Ovary (tissue), 9 donors: Measurements from ENCODE around the gene MYH6. TPM values are rescaled to one million over a fixed set of nuclear protein-coding genes. Genes with fewer than 3 reads are reported as not detected.
"Not testable (repeated sequence)": the region's sequence is repeated elsewhere in the genome, so short reads cannot be mapped to it uniquely, and the experiment has no call there.

Source experiments
- DNase-seq, 5 donors: peaks; one replicate each; pipeline ENCODE4 v3.0.0-alpha.2; 2019 to 2020
- H3K27ac ChIP-seq, 2 donors: fragments of 200-600 bp; one replicate each; pipeline versions ENCODE4 v1.5.1 to v1.8.0; 2019 to 2022
- H3K27me3 ChIP-seq: fragments of 200-600 bp; one replicate; pipeline ENCODE4 v1.8.0; 2022
- H3K36me3 ChIP-seq: fragments of 200-600 bp; sonication (generic); one replicate; pipeline ENCODE4 v1.5.1; 2019
- H3K4me1 ChIP-seq: one replicate; pipeline ENCODE4 v1.8.1; 2013; ENCODE audit warnings: mild to moderate bottlenecking, moderate library complexity; ENCODE audit not compliant: insufficient read depth
- H3K4me3 ChIP-seq: fragments of 200-600 bp; sonication (generic); one replicate; pipeline ENCODE4 v1.5.1; 2017
- H3K9me3 ChIP-seq, 2 donors: fragments of 200-600 bp in 1 of 2; sonication (generic) in 1 of 2; one replicate each; pipeline versions ENCODE4 v1.5.1 to v1.8.1; 2013 to 2019; ENCODE audit warnings: mild to moderate bottlenecking in 1 of 2, moderate library complexity in 1 of 2
- CTCF ChIP-seq, 3 donors: fragments of 450-650 bp in 2 of 3; fragments of 200-600 bp in 1 of 3; IDR thresholded peaks; one replicate each; pipeline versions ENCODE4 v1.5.1 to v1.8.0; 2016 to 2022; ENCODE audit warnings: antibody characterized with exemption in 3 of 3, mild to moderate bottlenecking in 1 of 3
- EP300 ChIP-seq: sonication (generic); formaldehyde crosslinking; IDR thresholded peaks from one replicate; pipeline ENCODE4 v1.6.1; 2017; ENCODE audit warnings: antibody characterized with exemption
- POLR2A ChIP-seq: fragments of 450-650 bp; IDR thresholded peaks from one replicate; pipeline ENCODE4 v1.6.1; 2017; ENCODE audit warnings: antibody characterized with exemption, mild to moderate bottlenecking, moderate library complexity
- WGBS, 3 donors: extraction: QIAGEN DNeasy Blood & Tissue Kit in 1 of 3; methylation state at CpG; one replicate each; pipeline versions ENCODE4 v1.1.5 to v1.1.7; 2013 to 2017; 5-methylcytosine and 5-hydroxymethylcytosine counted together
- intact Hi-C, 4 donors: fragments of 100-400 bp; cut with DNase I; formaldehyde crosslinking; loops; one replicate each; pipeline versions ENCODE4 v1.11.0 to v1.15.1; 2022 to 2023
- polyA plus RNA-seq, 2 donors: library from polyadenylated mRNA; stranded (reverse); fragments of 200-250 nt in 1 of 2; fragments of 350-450 nt in 1 of 2; fragmentation: Illumina TruSeq in 1 of 2; extraction: RNeasy Lipid Tissue Mini Kit (QIAGEN cat#74804) in 1 of 2; gene quantifications; one replicate each; pipeline ENCODE4 v1.2.3, GENCODE V29; 2013 to 2014
- total RNA-seq, 7 donors: library from RNA; depleted of rRNA in 2 of 7; stranded (reverse); fragments of >200 nt in 2 of 7; fragmentation: NEBNext Ultra II Directional in 3 of 7; extraction: Animal tissue kit (Norgen Biotek cat#: 25700) in 3 of 7; gene quantifications; one replicate each; pipeline versions ENCODE4 v1.1.0 to v1.2.4, GENCODE V29; 2016 to 2023
- donor health status: DM: no; HTN: no; CAD: no; lungs with moderate emphysema.
- donor health status: DM: no; HTN: no; CAD: no.
- donor health status: Bipolar disorder and iron deficiency.
- donor health status: DM: yes; HTN: yes; CAD: no.
- donor health status: DM: no; HTN: no; CAD: no.
- donor health status: DM: yes; HTN: yes; CAD: no.

The MYH6 gene
- total and polyA plus RNA-seq, 9 donors, result 0.07 to 1.1 (median 0.50) TPM; not detected in 4

GRCh38 chr14:23403908-23404307 lies 4.2 kb downstream of the MYH6 start:
- WGBS, 3 donors, result 68 to 83% (median 72%) methylated on average over 4 of the region's 4 CpGs
- DNase-seq, result no peak
- no peaks in the 10 kb centered on the region for H3K4me1 ChIP-seq
- H3K27ac ChIP-seq, result no peak overlapping the region
- intact Hi-C loops, result no loop called here
- H3K4me3 ChIP-seq, result no peak overlapping the region
- TF ChIP-seq EP300 (no peak), CTCF (IDR thresholded peaks at IDR 0.05) (no peak), POLR2A (no peak)
- no peaks in the 10 kb centered on the region for H3K9me3 ChIP-seq
- no peaks in the 10 kb centered on the region for H3K36me3 ChIP-seq
- no peaks in the 10 kb centered on the region for H3K27me3 ChIP-seq

GRCh38 chr14:23403139-23403438 lies 5.0 kb downstream of the MYH6 start:
- intact Hi-C loops, result no loop called here
- no peaks in the 10 kb centered on the region for H3K9me3 ChIP-seq
- no peak for DNase-seq
- no peak overlapping the region for H3K4me3 ChIP-seq
- no peak for TF ChIP-seq EP300
- TF ChIP-seq POLR2A, result no peak
- TF ChIP-seq CTCF (IDR thresholded peaks at IDR 0.05), result no peak
- 53 to 60% (median 53%) methylated on average over 7 of the region's 7 CpGs for WGBS, 3 donors
- H3K4me1 ChIP-seq, result no peaks in the 10 kb centered on the region
- no peak overlapping the region for H3K27ac ChIP-seq
- no peaks in the 10 kb centered on the region for H3K27me3 ChIP-seq
- H3K36me3 ChIP-seq, result no peaks in the 10 kb centered on the region

- Histone ChIP-seq H3K36me3 (no peaks in the 10 kb centered on the region), H3K27ac (no peak overlapping the region), H3K4me1 (no peaks in the 10 kb centered on the region), H3K9me3 (no peaks in the 10 kb centered on the region), H3K27me3 (no peaks in the 10 kb centered on the region), H3K4me3 (no peak overlapping the region)
- WGBS, 3 donors, result 45 to 50% (median 49%) methylated on average over 22 to 25 of the region's 25 CpGs
- no peak for DNase-seq
- intact Hi-C loops, result no loop called here
- no peak for TF ChIP-seq EP300
- TF ChIP-seq CTCF (IDR thresholded peaks at IDR 0.05), result no peak
- no peak for TF ChIP-seq POLR2A
Measured at GRCh38 chr14:23402296-23403138, 5.6 kb downstream of the MYH6 start.

GRCh38 chr14:23401291-23401690 lies 6.8 kb downstream of the MYH6 start:
- DNase-seq, result no peak
- Histone ChIP-seq H3K4me3 (no peak overlapping the region), H3K27me3 (no peaks in the 10 kb centered on the region), H3K36me3 (no peaks in the 10 kb centered on the region), H3K27ac (no peak overlapping the region), H3K4me1 (no peaks in the 10 kb centered on the region), H3K9me3 (no peaks in the 10 kb centered on the region)
- intact Hi-C loops, result no loop called here
- TF ChIP-seq POLR2A, result no peak
- no peak for TF ChIP-seq CTCF (IDR thresholded peaks at IDR 0.05)
- no peak for TF ChIP-seq EP300
- 74 to 85% (median 75%) methylated on average over 4 of the region's 4 CpGs for WGBS, 3 donors

GRCh38 chr14:23400496-23401149 lies 7.5 kb downstream of the MYH6 start:
- H3K27me3 ChIP-seq, H3K27ac ChIP-seq, intact Hi-C loops, H3K36me3 ChIP-seq, H3K4me1 ChIP-seq, DNase-seq, H3K9me3 ChIP-seq, H3K4me3 ChIP-seq: not testable (repeated sequence)
- WGBS, 3 donors, result 89 to 93% (median 91%) methylated on average over 16 of the region's 16 CpGs
